ENCODE data around the gene MXI1.

- TF ChIP-seq ZNF121 (CRISPR knock-in tag; IDR thresholded peaks at IDR 0.05) (no peak), IRF2 (CRISPR knock-in tag; IDR thresholded peaks at IDR 0.05; ENCODE audit: borderline replicate concordance, low read depth) (no peak)
- TF ChIP-seq, protein P1, sequence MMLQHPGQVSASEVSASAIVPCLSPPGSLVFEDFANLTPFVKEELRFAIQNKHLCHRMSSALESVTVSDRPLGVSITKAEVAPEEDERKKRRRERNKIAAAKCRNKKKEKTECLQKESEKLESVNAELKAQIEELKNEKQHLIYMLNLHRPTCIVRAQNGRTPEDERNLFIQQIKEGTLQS (CRISPR knock-in tag; conservative IDR thresholded peaks at IDR 0.05) = no peak
- TF ChIP-seq, protein P2, sequence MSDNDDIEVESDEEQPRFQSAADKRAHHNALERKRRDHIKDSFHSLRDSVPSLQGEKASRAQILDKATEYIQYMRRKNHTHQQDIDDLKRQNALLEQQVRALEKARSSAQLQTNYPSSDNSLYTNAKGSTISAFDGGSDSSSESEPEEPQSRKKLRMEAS (CRISPR knock-in tag; IDR thresholded peaks at IDR 0.05) = no peak
Measured at GRCh38 chr10:110160081-110160480, 47.3 kb upstream of the MXI1 start.

Data from WTC11 (cell line).